Measurements from ENCODE around the gene PPL.

The PPL gene

GRCh38 chr16:4855371-4855770 is 81.6 kb downstream of the PPL start:
- FAIRE-seq = no peak

- FAIRE-seq = no peak
These were observed 84.6 kb downstream of the PPL start for GRCh38 chr16:4852221-4852872.

- no peak for FAIRE-seq
These were observed 86.7 kb downstream of the PPL start for GRCh38 chr16:4850211-4850610.

GRCh38 chr16:4847774-4848587 is 89.0 kb downstream of the PPL start:
- FAIRE-seq = no peak

GRCh38 chr16:4846901-4847773 is 89.8 kb downstream of the PPL start, which contains the start of the genes GLYR1 and UBN1:
Gene GLYR1 (minus strand): TSS chr16:4847288. CDS start chr16:4847265, 23 bp downstream.
Gene UBN1 (plus strand): TSS chr16:4847481. CDS start chr16:4852918, 5,437 bp downstream.
- FAIRE-seq = no peak

GRCh38 chr16:4846503-4846900 is 90.4 kb downstream of the PPL start:
- FAIRE-seq = no peak

GRCh38 chr16:4840984-4841383 is 96.0 kb downstream of the PPL start:
- FAIRE-seq = no peak

- FAIRE-seq = no peak
These were observed 97.0 kb downstream of the PPL start for GRCh38 chr16:4839942-4840341.

GRCh38 chr16:4837733-4838501 is 99.0 kb downstream of the PPL start:
- FAIRE-seq = no peak

GRCh38 chr16:4836727-4837126 is 100.2 kb downstream of the PPL start:
- FAIRE-seq = no peak

GRCh38 chr16:4833584-4833983 is 103.4 kb downstream of the PPL start:
- FAIRE-seq = no peak

GRCh38 chr16:4832698-4833343 is 104.1 kb downstream of the PPL start:
- no peak for FAIRE-seq
